ENCODE data around the gene STRA6. TPM values are rescaled to one million over a fixed set of nuclear protein-coding genes. Genes with fewer than 3 reads are reported as not detected.

The STRA6 gene
- total RNA-seq, 1 donor: under 0.01 TPM

- no peak for DNase-seq (ENCODE audit: low read depth in 2 of 3, low spot score in 2 of 3)
Observed at GRCh38 chr15:74182131-74182530, 20.5 kb downstream of the STRA6 start.

GRCh38 chr15:74180881-74181602 lies 21.5 kb downstream of the STRA6 start:
- no peak for DNase-seq (ENCODE audit: low read depth in 2 of 3, low spot score in 2 of 3)

- DNase-seq (ENCODE audit: low read depth in 2 of 3, low spot score in 2 of 3): no peak
Observed at GRCh38 chr15:74179983-74180880, 22.4 kb downstream of the STRA6 start.

GRCh38 chr15:74179101-74179841 lies 23.3 kb downstream of the STRA6 start:
- DNase-seq (ENCODE audit: low read depth in 2 of 3, low spot score in 2 of 3): no peak

GRCh38 chr15:74178326-74179100 lies 24.1 kb downstream of the STRA6 start:
- no peak for DNase-seq (ENCODE audit: low read depth in 2 of 3, low spot score in 2 of 3)

GRCh38 chr15:74176262-74177214 lies 26.0 kb downstream of the STRA6 start:
- no peak for DNase-seq (ENCODE audit: low read depth in 2 of 3, low spot score in 2 of 3)

- no peak for DNase-seq (ENCODE audit: low read depth in 2 of 3, low spot score in 2 of 3)
Observed at GRCh38 chr15:74175271-74176191, 27.1 kb downstream of the STRA6 start.

- DNase-seq (ENCODE audit: low read depth in 2 of 3, low spot score in 2 of 3): no peak
Observed at GRCh38 chr15:74174958-74175253, 27.7 kb downstream of the STRA6 start.

GRCh38 chr15:74174219-74174957 lies 28.2 kb downstream of the STRA6 start:
- DNase-seq (ENCODE audit: low read depth in 2 of 3, low spot score in 2 of 3): no peak

GRCh38 chr15:74173380-74174218 lies 29.0 kb downstream of the STRA6 start, which contains the start of gene ISLR:
Gene ISLR, plus strand, starts transcription at chr15:74173710. Its CDS starts 1,149 bp downstream, at chr15:74174859.
- peak in 1 of 3 donors; percentile 7 for DNase-seq (ENCODE audit: low read depth in 2 of 3, low spot score in 2 of 3)

GRCh38 chr15:74172701-74173379 lies 29.7 kb downstream of the STRA6 start:
- DNase-seq (ENCODE audit: low read depth in 2 of 3, low spot score in 2 of 3): no peak

- DNase-seq (ENCODE audit: low read depth in 2 of 3, low spot score in 2 of 3): no peak
Observed at GRCh38 chr15:74171965-74172541, 30.5 kb downstream of the STRA6 start.

- no peak for DNase-seq (ENCODE audit: low read depth in 2 of 3, low spot score in 2 of 3)
Observed at GRCh38 chr15:74170875-74171578, 31.6 kb downstream of the STRA6 start.

- no peak for DNase-seq (ENCODE audit: low read depth in 2 of 3, low spot score in 2 of 3)
Observed at GRCh38 chr15:74170071-74170844, 32.3 kb downstream of the STRA6 start.

Measured in hematopoietic multipotent progenitor cell (in vitro differentiated cells).